ENCODE measurements around the gene DNAJB8. TPM values are rescaled to one million over a fixed set of nuclear protein-coding genes. Genes with fewer than 3 reads are reported as not detected.

Gene DNAJB8
- total and polyA plus RNA-seq, 2 donors: not detected

DNA sequence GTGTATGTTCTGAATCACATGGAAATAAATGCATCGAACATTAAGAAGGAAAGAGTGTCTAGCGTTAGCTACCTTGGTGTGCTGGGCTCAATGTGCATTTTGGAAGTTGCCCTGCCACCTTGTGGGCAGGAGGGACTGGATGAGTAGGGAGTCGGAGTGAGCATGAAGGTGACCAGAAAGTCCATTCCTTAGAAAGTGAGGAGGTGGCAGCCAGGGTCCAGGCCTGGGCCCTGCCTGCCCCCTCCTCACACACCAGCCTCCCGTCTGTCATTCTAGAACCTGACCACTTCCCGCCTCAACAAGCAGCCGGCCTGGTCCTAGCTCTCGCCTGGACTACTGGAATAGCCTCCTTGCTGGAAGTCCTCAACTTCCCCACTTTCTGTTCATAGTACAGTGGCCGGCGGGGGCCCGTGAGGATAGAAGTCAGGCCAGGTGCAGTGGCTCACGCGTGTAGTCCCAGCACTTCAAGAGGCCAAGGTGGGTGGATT, 36.5 kb upstream of the DNAJB8 start:
- no peaks in the 10 kb centered on the region for H3K4me1 ChIP-seq (ENCODE audit: control insufficient read depth in 2 of 2, insufficient read depth in 2 of 2, low read length in 2 of 2)
- no peak for DNase-seq (ENCODE audit: low read depth in 6 of 9, low spot score in 9 of 9)
- no peaks in the 10 kb centered on the region for H3K36me3 ChIP-seq (ENCODE audit: control insufficient read depth in 2 of 2, insufficient read depth in 2 of 2, low read length in 1 of 2)
- no peaks in the 10 kb centered on the region for H3K9me3 ChIP-seq (ENCODE audit: control insufficient read depth in 2 of 2, insufficient read depth in 1 of 2, low read length in 1 of 2)
- no peak overlapping the region for H3K4me3 ChIP-seq (ENCODE audit: low read length in 2 of 2)
- H3K27me3 ChIP-seq (ENCODE audit: control insufficient read depth in 2 of 2, insufficient read depth in 1 of 2, low read length in 1 of 2): peaks cover 9 to 35% of the 10 kb centered on the region in 2 donors
- 96% methylated on average over 12 of the region's 12 CpGs for WGBS
- H3K27ac ChIP-seq (ENCODE audit: low read depth in 1 of 2, low read length in 1 of 2): no peak overlapping the region

DNA sequence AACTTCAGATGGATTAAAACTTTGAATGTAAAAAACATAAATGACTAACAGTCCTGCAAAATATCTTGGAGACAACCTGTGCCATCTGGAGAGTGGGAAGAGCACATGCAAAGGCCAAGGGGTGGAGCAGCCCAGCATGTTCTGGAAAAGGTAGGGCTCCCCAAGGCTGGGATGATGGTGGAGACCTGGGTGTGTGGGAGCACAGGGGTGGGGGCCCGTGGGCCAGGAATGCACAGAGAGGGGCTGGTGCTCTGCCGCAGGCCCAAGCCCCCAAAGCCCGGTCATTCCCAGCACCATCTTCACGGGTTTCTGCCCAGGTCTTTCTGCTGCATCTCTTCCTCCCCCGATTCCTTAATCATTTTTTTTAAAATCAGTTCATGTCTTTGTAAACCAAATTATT, 36.0 kb upstream of the DNAJB8 start:
- H3K4me1 ChIP-seq (ENCODE audit: control insufficient read depth in 2 of 2, insufficient read depth in 2 of 2, low read length in 2 of 2): no peaks in the 10 kb centered on the region
- H3K36me3 ChIP-seq (ENCODE audit: control insufficient read depth in 2 of 2, insufficient read depth in 2 of 2, low read length in 1 of 2): no peaks in the 10 kb centered on the region
- no peaks in the 10 kb centered on the region for H3K9me3 ChIP-seq (ENCODE audit: control insufficient read depth in 2 of 2, insufficient read depth in 1 of 2, low read length in 1 of 2)
- 95% methylated on average over 5 of the region's 5 CpGs for WGBS
- no peak overlapping the region for H3K27ac ChIP-seq (ENCODE audit: low read depth in 1 of 2, low read length in 1 of 2)
- H3K4me3 ChIP-seq (ENCODE audit: low read length in 2 of 2): no peak overlapping the region
- no peak for DNase-seq (ENCODE audit: low read depth in 6 of 9, low spot score in 9 of 9)
- H3K27me3 ChIP-seq (ENCODE audit: control insufficient read depth in 2 of 2, insufficient read depth in 1 of 2, low read length in 1 of 2): peaks cover 11 to 39% of the 10 kb centered on the region in 2 donors

DNA sequence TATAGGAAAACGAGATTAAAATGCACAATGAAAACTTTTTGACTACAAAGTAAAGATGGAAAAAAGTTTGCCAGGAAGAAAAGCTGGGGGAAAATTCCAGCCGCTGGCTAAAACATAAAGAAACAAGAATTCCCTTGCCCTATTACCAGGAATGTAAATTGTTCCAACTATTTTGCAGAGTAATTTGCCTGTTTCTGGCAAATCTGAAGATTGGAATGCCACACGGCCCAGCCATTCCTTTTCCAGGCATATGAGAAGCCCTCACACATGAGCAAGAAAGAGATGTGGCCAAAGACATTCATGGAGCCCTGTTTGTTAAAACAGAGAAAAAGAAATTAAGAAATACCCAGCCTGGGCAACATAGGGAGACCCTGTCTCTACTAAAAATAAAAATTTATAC, 34.7 kb upstream of the DNAJB8 start:
- no peak for DNase-seq (ENCODE audit: low read depth in 6 of 9, low spot score in 9 of 9)
- Histone ChIP-seq H3K36me3 (ENCODE audit: control insufficient read depth in 2 of 2, insufficient read depth in 2 of 2, low read length in 1 of 2) (no peaks in the 10 kb centered on the region), H3K9me3 (ENCODE audit: control insufficient read depth in 2 of 2, insufficient read depth in 1 of 2, low read length in 1 of 2) (peaks cover 3 to 8% of the 10 kb centered on the region in 2 donors), H3K4me1 (ENCODE audit: control insufficient read depth in 2 of 2, insufficient read depth in 2 of 2, low read length in 2 of 2) (peaks cover 0 to 11% of the 10 kb centered on the region in 2 donors), H3K27me3 (ENCODE audit: control insufficient read depth in 2 of 2, insufficient read depth in 1 of 2, low read length in 1 of 2) (peaks cover 23 to 47% of the 10 kb centered on the region in 2 donors), H3K4me3 (ENCODE audit: low read length in 2 of 2) (no peak overlapping the region), H3K27ac (ENCODE audit: low read depth in 1 of 2, low read length in 1 of 2) (no peak overlapping the region)
- 93% methylated on average over 3 of the region's 3 CpGs for WGBS

DNA sequence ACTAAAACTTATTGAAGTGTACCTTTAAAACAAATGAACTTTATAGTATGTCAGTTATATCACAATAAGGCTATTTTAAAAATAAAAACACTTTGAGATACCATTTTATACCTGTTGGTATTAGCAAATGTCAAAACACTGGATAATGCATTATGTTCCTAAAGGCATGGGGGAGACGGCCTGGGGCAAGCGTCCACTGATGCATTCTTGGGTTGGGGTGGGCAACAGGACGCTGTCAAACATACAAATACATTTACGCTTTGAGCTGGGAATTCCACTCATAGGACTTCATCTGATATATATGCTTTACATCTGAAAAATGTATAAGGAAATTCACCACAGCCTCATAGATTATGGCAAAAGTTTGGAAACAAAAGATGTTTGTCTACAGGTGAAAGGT, 33.9 kb upstream of the DNAJB8 start:
- 96% methylated on average over 4 of the region's 4 CpGs for WGBS
- Histone ChIP-seq H3K9me3 (ENCODE audit: control insufficient read depth in 2 of 2, insufficient read depth in 1 of 2, low read length in 1 of 2) (peaks cover 3 to 8% of the 10 kb centered on the region in 2 donors), H3K27me3 (ENCODE audit: control insufficient read depth in 2 of 2, insufficient read depth in 1 of 2, low read length in 1 of 2) (peaks cover 27 to 56% of the 10 kb centered on the region in 2 donors)

DNA sequence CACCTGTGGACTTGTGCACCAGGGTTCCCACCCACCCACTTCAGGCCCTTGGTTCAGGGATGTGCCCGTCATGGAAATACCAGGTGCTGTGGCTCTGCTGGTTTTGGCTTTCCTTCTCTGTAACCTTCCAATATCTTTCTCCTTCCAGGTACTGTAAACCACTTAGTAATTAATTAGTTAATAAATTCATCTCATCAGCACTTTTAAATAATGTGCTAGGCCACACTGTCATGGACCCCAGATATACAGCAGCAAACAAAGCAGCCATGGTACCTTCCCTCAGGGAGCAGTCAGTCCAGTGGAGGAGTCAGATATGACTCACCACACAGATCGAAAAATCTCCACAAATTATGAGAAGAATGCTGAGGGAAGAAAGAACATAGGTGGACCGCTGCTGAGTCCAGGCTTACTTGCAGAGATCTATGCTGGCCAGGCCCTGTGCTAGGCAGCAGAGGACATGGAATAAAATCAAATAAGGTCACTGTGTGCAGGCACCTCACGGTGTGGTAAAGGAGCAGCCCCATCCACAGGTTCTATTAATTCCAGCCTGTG, 33.1 kb upstream of the DNAJB8 start:
- no peak for DNase-seq (ENCODE audit: low read depth in 6 of 9, low spot score in 9 of 9)
- Histone ChIP-seq H3K9me3 (ENCODE audit: control insufficient read depth in 2 of 2, insufficient read depth in 1 of 2, low read length in 1 of 2) (peaks cover 3 to 8% of the 10 kb centered on the region in 2 donors), H3K4me1 (ENCODE audit: control insufficient read depth in 2 of 2, insufficient read depth in 2 of 2, low read length in 2 of 2) (peaks cover 0 to 11% of the 10 kb centered on the region in 2 donors), H3K36me3 (ENCODE audit: control insufficient read depth in 2 of 2, insufficient read depth in 2 of 2, low read length in 1 of 2) (no peaks in the 10 kb centered on the region), H3K27me3 (ENCODE audit: control insufficient read depth in 2 of 2, insufficient read depth in 1 of 2, low read length in 1 of 2) (peaks cover 32 to 63% of the 10 kb centered on the region in 2 donors), H3K4me3 (ENCODE audit: low read length in 2 of 2) (no peak overlapping the region), H3K27ac (ENCODE audit: low read depth in 1 of 2, low read length in 1 of 2) (no peak overlapping the region)
- WGBS: 99% methylated on average over 4 of the region's 4 CpGs

More for the DNA sequence above, 33.9 kb upstream of the DNAJB8 start:
- H3K27ac ChIP-seq (ENCODE audit: low read depth in 1 of 2, low read length in 1 of 2): no peak overlapping the region
- H3K36me3 ChIP-seq (ENCODE audit: control insufficient read depth in 2 of 2, insufficient read depth in 2 of 2, low read length in 1 of 2): no peaks in the 10 kb centered on the region
- no peak overlapping the region for H3K4me3 ChIP-seq (ENCODE audit: low read length in 2 of 2)
- peaks cover 0 to 11% of the 10 kb centered on the region in 2 donors for H3K4me1 ChIP-seq (ENCODE audit: control insufficient read depth in 2 of 2, insufficient read depth in 2 of 2, low read length in 2 of 2)
- no peak for DNase-seq (ENCODE audit: low read depth in 6 of 9, low spot score in 9 of 9)

DNA sequence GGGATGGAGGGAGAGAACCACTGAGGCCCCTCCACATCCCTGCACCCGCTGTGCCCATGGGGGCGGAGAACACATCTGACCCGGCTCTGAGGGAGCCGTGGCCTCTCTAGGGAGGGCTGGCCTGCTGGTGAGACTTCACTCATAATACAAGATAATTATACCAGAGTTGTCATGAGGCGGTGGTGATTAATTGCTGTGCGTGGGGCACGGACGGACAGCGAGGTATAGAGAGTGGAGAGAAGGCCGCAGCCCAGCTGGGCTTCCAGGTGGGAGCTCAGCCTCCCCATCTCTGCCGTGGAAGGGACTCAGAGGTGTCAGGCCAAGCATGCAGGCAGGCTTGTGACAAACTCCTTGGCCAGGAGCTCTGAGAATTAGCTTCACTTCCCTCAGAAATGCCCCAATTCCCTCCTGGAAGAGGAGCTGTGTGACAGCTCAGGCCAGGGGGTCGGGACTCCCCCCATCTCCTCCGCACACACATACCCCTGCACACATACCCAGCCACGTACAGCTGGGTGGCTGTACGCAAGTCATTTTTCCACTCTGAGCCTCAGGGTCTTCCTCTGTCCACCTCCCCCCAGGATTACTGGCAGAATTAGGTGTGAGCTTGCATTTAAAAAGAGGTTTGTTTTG, 32.3 kb upstream of the DNAJB8 start:
- no peak overlapping the region for H3K4me3 ChIP-seq (ENCODE audit: low read length in 2 of 2)
- WGBS: 94% methylated on average over 15 of the region's 15 CpGs
- no peak overlapping the region for H3K27ac ChIP-seq (ENCODE audit: low read depth in 1 of 2, low read length in 1 of 2)
- H3K9me3 ChIP-seq (ENCODE audit: control insufficient read depth in 2 of 2, insufficient read depth in 1 of 2, low read length in 1 of 2): peaks cover 3 to 8% of the 10 kb centered on the region in 2 donors
- H3K36me3 ChIP-seq (ENCODE audit: control insufficient read depth in 2 of 2, insufficient read depth in 2 of 2, low read length in 1 of 2): no peaks in the 10 kb centered on the region
- peaks cover 40 to 71% of the 10 kb centered on the region in 2 donors for H3K27me3 ChIP-seq (ENCODE audit: control insufficient read depth in 2 of 2, insufficient read depth in 1 of 2, low read length in 1 of 2)
- peaks cover 0 to 11% of the 10 kb centered on the region in 2 donors for H3K4me1 ChIP-seq (ENCODE audit: control insufficient read depth in 2 of 2, insufficient read depth in 2 of 2, low read length in 2 of 2)
- no peak for DNase-seq (ENCODE audit: low read depth in 6 of 9, low spot score in 9 of 9)

DNA sequence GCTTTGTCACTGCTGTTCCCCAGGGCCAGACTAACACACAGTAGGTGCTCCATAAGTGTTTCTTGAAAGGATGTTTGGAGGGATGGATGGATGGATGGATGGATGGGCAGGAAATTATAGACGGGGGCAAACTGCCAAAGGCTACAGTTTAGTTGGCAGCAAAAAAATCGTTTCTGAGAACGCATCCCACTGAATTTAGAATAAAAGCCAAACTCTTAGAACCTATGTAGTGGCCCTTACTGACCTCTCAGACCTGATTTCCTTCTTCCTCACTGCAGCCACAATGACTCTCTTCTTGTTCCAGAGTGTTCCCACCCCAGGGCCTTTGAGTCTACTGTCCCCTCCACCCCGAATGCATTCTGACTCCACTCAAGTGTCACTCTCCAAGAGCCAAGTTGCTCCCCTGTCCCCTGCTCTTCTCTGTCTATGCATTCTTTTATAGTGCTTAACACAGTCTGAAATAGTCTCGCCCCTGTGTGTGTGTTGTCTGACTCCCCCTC, 31.5 kb upstream of the DNAJB8 start:
- no peaks in the 10 kb centered on the region for H3K36me3 ChIP-seq (ENCODE audit: control insufficient read depth in 2 of 2, insufficient read depth in 2 of 2, low read length in 1 of 2)
- WGBS: 38% methylated on average over 5 of the region's 5 CpGs
- H3K9me3 ChIP-seq (ENCODE audit: control insufficient read depth in 2 of 2, insufficient read depth in 1 of 2, low read length in 1 of 2): peaks cover 3 to 8% of the 10 kb centered on the region in 2 donors
- no peak for DNase-seq (ENCODE audit: low read depth in 6 of 9, low spot score in 9 of 9)
- peak overlapping the region in 1 of 2 donors; percentile 71 for H3K4me3 ChIP-seq (ENCODE audit: low read length in 2 of 2)
- no peak overlapping the region for H3K27ac ChIP-seq (ENCODE audit: low read depth in 1 of 2, low read length in 1 of 2)
- H3K4me1 ChIP-seq (ENCODE audit: control insufficient read depth in 2 of 2, insufficient read depth in 2 of 2, low read length in 2 of 2): peaks cover 0 to 11% of the 10 kb centered on the region in 2 donors
- peaks cover 48 to 80% of the 10 kb centered on the region in 2 donors for H3K27me3 ChIP-seq (ENCODE audit: control insufficient read depth in 2 of 2, insufficient read depth in 1 of 2, low read length in 1 of 2)

DNA sequence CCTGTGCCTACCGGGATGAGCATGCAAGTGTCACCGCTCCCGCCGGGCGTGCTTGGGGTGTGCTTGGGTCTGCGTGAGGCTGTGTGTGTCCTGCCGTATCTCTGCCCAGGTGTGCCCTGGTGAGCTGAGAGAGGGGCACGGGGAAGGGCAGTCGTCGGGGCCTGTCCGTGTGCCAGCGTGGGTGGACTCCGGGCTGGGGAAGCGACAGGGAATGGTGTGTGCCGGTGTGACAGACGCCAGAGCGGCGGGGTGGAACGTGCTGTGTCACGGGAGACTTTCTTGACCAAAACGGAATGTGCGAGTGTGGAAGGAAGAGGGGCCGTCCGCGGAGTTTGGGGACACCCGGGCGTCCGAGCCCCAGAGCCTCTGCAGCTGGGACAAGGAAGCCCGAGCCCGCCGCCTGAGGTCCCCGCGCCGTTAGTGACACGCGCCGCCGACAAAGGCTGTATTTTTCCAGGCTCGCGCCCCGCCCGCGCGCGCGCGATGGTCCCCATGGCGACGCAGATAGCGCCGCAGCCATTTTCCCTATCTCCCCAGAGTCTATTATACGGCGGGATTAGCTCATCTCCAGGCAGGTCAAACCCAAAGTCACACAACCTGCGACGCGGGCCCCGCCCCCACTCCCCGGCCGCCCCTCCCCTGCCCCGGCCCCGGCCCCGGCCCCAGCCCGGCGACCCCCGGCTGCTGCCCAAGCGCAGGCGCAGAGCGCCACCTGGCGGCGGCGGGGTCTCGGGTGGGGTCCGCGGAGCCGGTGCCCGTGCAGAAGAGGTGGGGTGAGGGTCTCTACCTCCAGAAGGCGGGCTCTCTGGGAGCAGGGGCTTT, 30.8 kb upstream of the DNAJB8 start:
- no peak overlapping the region for H3K27ac ChIP-seq (ENCODE audit: low read depth in 1 of 2, low read length in 1 of 2)
- peaks cover 3 to 8% of the 10 kb centered on the region in 2 donors for H3K9me3 ChIP-seq (ENCODE audit: control insufficient read depth in 2 of 2, insufficient read depth in 1 of 2, low read length in 1 of 2)
- peaks cover 0 to 13% of the 10 kb centered on the region in 2 donors for H3K4me1 ChIP-seq (ENCODE audit: control insufficient read depth in 2 of 2, insufficient read depth in 2 of 2, low read length in 2 of 2)
- 10% methylated on average over 77 of the region's 77 CpGs for WGBS
- peak in 8 of 9 donors; percentile 32 to 80 (median 66) for DNase-seq (ENCODE audit: low read depth in 6 of 9, low spot score in 9 of 9)
- H3K36me3 ChIP-seq (ENCODE audit: control insufficient read depth in 2 of 2, insufficient read depth in 2 of 2, low read length in 1 of 2): no peaks in the 10 kb centered on the region
- H3K27me3 ChIP-seq (ENCODE audit: control insufficient read depth in 2 of 2, insufficient read depth in 1 of 2, low read length in 1 of 2): peaks cover 55 to 83% of the 10 kb centered on the region in 2 donors
- H3K4me3 ChIP-seq (ENCODE audit: low read length in 2 of 2): peak overlapping the region; percentile 37 to 71
